NT2/D1 (cell line): ENCODE results near the gene ARSG.
A peak's percentile ranks its signal among the peaks of the same experiment; 100 is the strongest.
"Not testable (repeated sequence)": the region's sequence is repeated elsewhere in the genome, so short reads cannot be mapped to it uniquely, and the experiment has no call there.

Experiments
- DNase-seq: peaks from one replicate; pipeline ENCODE4 v3.0.0-alpha.2; 2011; ENCODE audit warnings: low read depth, low spot score
- H3K27me3 ChIP-seq: 2 replicates; pipeline ENCODE4 v1.6.0; 2011; ENCODE audit warnings: mild to moderate bottlenecking; ENCODE audit not compliant: insufficient read length, insufficient read depth
- H3K36me3 ChIP-seq: 2 replicates; pipeline ENCODE4 v1.6.1; 2011; ENCODE audit warnings: mild to moderate bottlenecking, low read length, mixed read lengths; ENCODE audit not compliant: insufficient read depth, insufficient read length
- H3K4me1 ChIP-seq: 2 replicates; pipeline ENCODE4 v1.5.1; 2011; ENCODE audit not compliant: insufficient read depth, insufficient read length
- H3K4me3 ChIP-seq: 2 replicates; pipeline ENCODE4 v1.5.1; 2011; ENCODE audit warnings: low read depth; ENCODE audit not compliant: insufficient read length
- H3K9ac ChIP-seq: 2 replicates; pipeline ENCODE4 v1.6.0; 2011; ENCODE audit warnings: low read depth; ENCODE audit not compliant: insufficient read length
- H3K9me3 ChIP-seq: 2 replicates; pipeline ENCODE4 v1.5.1; 2011; ENCODE audit warnings: mild to moderate bottlenecking, low read length; ENCODE audit not compliant: insufficient read depth
- SUZ12 ChIP-seq: IDR thresholded peaks from 2 replicates; pipeline ENCODE4 v1.6.1; 2011; ENCODE audit not compliant: insufficient read length, insufficient read depth; ENCODE audit errors: extremely low read depth
- YY1 ChIP-seq: IDR thresholded peaks from 2 replicates; pipeline ENCODE4 v1.6.1; 2011; ENCODE audit not compliant: insufficient read length, insufficient read depth
- ZNF274 ChIP-seq: IDR thresholded peaks from 2 replicates; pipeline ENCODE4 v1.6.1; 2011; ENCODE audit warnings: mild to moderate bottlenecking, low read depth, low read length

The ARSG gene

GRCh38 chr17:68399638-68400403, 108.5 kb downstream of the ARSG start:
- Histone ChIP-seq H3K27me3 (no peaks in the 10 kb centered on the region), H3K9me3 (peaks cover 5% of the 10 kb centered on the region), H3K4me3 (no peak overlapping the region), H3K9ac (no peak overlapping the region), H3K36me3 (no peaks in the 10 kb centered on the region), H3K4me1 (peaks cover 3% of the 10 kb centered on the region)
- TF ChIP-seq YY1 (no peak), ZNF274 (no peak), SUZ12 (no peak)
- DNase-seq: no peak

- H3K36me3 ChIP-seq: no peaks in the 10 kb centered on the region
- no peaks in the 10 kb centered on the region; the same call in 1 of the 2 replicates for H3K9me3 ChIP-seq
- no peak for TF ChIP-seq ZNF274
- TF ChIP-seq SUZ12: no peak
- TF ChIP-seq YY1: no peak
- H3K9ac ChIP-seq: no peak overlapping the region
- H3K4me3 ChIP-seq: no peak overlapping the region
- DNase-seq: no peak
- peaks cover 3% of the 10 kb centered on the region for H3K4me1 ChIP-seq
- no peaks in the 10 kb centered on the region for H3K27me3 ChIP-seq
These were observed 109.1 kb downstream of the ARSG start for GRCh38 chr17:68400404-68400735.

DNA sequence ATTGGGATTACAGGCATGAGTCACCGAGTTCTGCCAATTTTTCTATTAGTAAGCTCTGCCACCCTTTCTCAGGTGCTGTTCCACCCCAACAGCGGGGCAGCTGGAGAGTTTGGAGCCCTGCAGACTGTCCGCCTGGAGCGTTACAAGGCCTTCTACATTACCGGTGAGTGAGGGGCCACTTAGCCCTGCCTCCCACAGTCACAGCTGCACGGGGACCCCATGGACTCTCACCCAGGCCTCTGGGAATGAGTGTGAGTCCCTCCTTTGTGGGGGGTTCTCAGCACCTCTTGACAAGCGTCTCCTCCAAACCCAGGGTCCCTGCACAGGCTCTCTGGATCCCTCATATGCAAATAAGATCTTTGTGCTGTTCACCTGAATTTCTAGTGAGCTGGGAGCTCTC, 110.0 kb downstream of the ARSG start:
- no peak for DNase-seq
- no peaks in the 10 kb centered on the region; the same call in 1 of the 2 replicates for H3K9me3 ChIP-seq
- H3K4me1 ChIP-seq: peaks cover 3% of the 10 kb centered on the region
- H3K36me3 ChIP-seq: no peaks in the 10 kb centered on the region
- H3K27me3 ChIP-seq: no peaks in the 10 kb centered on the region
- TF ChIP-seq ZNF274: no peak
- TF ChIP-seq YY1: no peak
- no peak for TF ChIP-seq SUZ12
- no peak overlapping the region for H3K9ac ChIP-seq
- H3K4me3 ChIP-seq: no peak overlapping the region

DNA sequence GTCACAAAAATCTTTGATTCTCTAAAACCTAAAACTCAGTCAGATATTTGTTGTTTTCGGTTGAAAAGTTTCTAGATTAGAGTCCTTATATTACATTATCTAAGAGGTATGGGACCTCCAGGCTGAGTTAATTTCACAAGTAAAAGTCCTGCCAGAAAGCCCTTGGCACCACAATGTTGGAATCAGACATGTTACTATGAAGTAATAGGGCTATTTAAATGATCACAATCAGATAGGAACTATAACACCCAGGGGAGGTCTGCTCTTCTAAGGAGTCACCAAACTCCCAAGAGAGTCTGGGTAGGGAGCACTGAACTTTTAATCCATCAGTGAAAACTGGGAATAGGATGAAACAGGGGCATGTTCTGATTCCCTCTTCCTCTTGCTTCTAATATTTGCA, 111.8 kb downstream of the ARSG start:
- no peak for TF ChIP-seq SUZ12
- H3K4me3 ChIP-seq: no peak overlapping the region
- no peaks in the 10 kb centered on the region for H3K27me3 ChIP-seq
- peaks cover 3% of the 10 kb centered on the region for H3K4me1 ChIP-seq
- no peaks in the 10 kb centered on the region for H3K36me3 ChIP-seq
- no peaks in the 10 kb centered on the region; the same call in 1 of the 2 replicates for H3K9me3 ChIP-seq
- H3K9ac ChIP-seq: no peak overlapping the region
- DNase-seq: no peak

DNA sequence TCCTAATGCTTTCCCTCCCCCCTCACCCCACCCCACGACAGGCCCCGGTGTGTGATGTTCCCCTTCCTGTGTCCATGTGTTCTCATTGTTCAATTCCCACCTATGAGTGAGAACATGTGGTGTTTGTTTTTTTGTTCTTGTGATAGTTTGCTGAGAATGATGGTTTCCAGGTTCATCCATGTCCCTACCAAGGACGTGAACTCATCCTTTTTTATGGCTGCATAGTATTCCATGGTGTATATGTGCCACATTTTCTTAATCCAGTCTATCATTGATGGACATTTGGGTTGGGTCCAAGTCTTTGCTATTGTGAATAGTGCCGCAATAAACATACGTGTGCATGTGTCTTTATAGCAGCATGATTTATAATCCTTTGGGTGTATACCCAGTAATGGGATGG, 112.5 kb downstream of the ARSG start:
- H3K4me3 ChIP-seq, H3K36me3 ChIP-seq, H3K9ac ChIP-seq, H3K4me1 ChIP-seq, DNase-seq, H3K9me3 ChIP-seq, H3K27me3 ChIP-seq: not testable (repeated sequence)

GRCh38 chr17:68407656-68408055, 116.4 kb downstream of the ARSG start:
- H3K4me1 ChIP-seq, H3K36me3 ChIP-seq, H3K4me3 ChIP-seq, H3K9ac ChIP-seq, DNase-seq, H3K27me3 ChIP-seq, H3K9me3 ChIP-seq: not testable (repeated sequence)

GRCh38 chr17:68413597-68414560, 122.6 kb downstream of the ARSG start:
- H3K4me1 ChIP-seq, H3K9ac ChIP-seq, DNase-seq, H3K9me3 ChIP-seq, H3K36me3 ChIP-seq, H3K27me3 ChIP-seq: not testable (repeated sequence)
- H3K4me3 ChIP-seq: peak overlapping the region; percentile 8

GRCh38 chr17:68414901-68415300, 123.6 kb downstream of the ARSG start:
- not testable (repeated sequence) for H3K4me3 ChIP-seq, H3K27me3 ChIP-seq, DNase-seq, H3K9ac ChIP-seq, H3K36me3 ChIP-seq, H3K4me1 ChIP-seq, H3K9me3 ChIP-seq
